ENCODE data around the gene SFN.
"Not testable (repeated sequence)": the region's sequence is repeated elsewhere in the genome, so short reads cannot be mapped to it uniquely, and the experiment has no call there.

The SFN gene

GRCh38 chr1:26864610-26865480 is 1.9 kb downstream of the SFN start:
- DNase-seq (ENCODE audit: low read depth), result peak; percentile 99

GRCh38 chr1:26873097-26873496 is 10.1 kb downstream of the SFN start:
- DNase-seq (ENCODE audit: low read depth), result not testable (repeated sequence)

- no peak for DNase-seq (ENCODE audit: low read depth)
Observed at GRCh38 chr1:26874896-26875295, 11.9 kb downstream of the SFN start.

GRCh38 chr1:26877326-26877725 is 14.4 kb downstream of the SFN start:
- no peak for DNase-seq (ENCODE audit: low read depth)

- no peak for DNase-seq (ENCODE audit: low read depth)
Observed at GRCh38 chr1:26879793-26880192, 16.8 kb downstream of the SFN start.

GRCh38 chr1:26881611-26882010 is 18.7 kb downstream of the SFN start:
- not testable (repeated sequence) for DNase-seq (ENCODE audit: low read depth)

- no peak for DNase-seq (ENCODE audit: low read depth)
Observed at GRCh38 chr1:26882696-26883463, 19.9 kb downstream of the SFN start.

- peak; percentile 53 for DNase-seq (ENCODE audit: low read depth)
Observed at GRCh38 chr1:26887125-26887524, 24.2 kb downstream of the SFN start.

- no peak for DNase-seq (ENCODE audit: low read depth)
Observed at GRCh38 chr1:26888231-26888630, 25.3 kb downstream of the SFN start.

GRCh38 chr1:26889551-26890466 is 26.9 kb downstream of the SFN start, which contains the start of gene GPN2:
GPN2 (minus strand) TSS chr1:26890283; CDS start chr1:26890096, 187 bp downstream.
- DNase-seq (ENCODE audit: low read depth), result peak; percentile 81

- no peak for DNase-seq (ENCODE audit: low read depth)
Observed at GRCh38 chr1:26890467-26890796, 27.5 kb downstream of the SFN start.

- no peak for DNase-seq (ENCODE audit: low read depth)
Observed at GRCh38 chr1:26894263-26894662, 31.3 kb downstream of the SFN start.

GRCh38 chr1:26897351-26897750 is 34.4 kb downstream of the SFN start:
- DNase-seq (ENCODE audit: low read depth), result no peak

GRCh38 chr1:26900001-26900814 is 37.3 kb downstream of the SFN start, which contains the start of gene GPATCH3:
GPATCH3 (minus strand) TSS chr1:26900467; CDS start chr1:26900442, 25 bp downstream.
- DNase-seq (ENCODE audit: low read depth), result peak; percentile 92

- DNase-seq (ENCODE audit: low read depth), result no peak
Observed at GRCh38 chr1:26900815-26901511, 38.0 kb downstream of the SFN start.

GRCh38 chr1:26907071-26907917 is 44.3 kb downstream of the SFN start:
- peak; percentile 94 for DNase-seq (ENCODE audit: low read depth)

- no peak for DNase-seq (ENCODE audit: low read depth)
Observed at GRCh38 chr1:26909951-26910342, 47.0 kb downstream of the SFN start.

- no peak for DNase-seq (ENCODE audit: low read depth)
Observed at GRCh38 chr1:26910343-26911160, 47.6 kb downstream of the SFN start.
